Measurements from ENCODE around the gene CTNNA1.
A peak's percentile ranks its signal among the peaks of the same experiment; 100 is the strongest.
"Not testable (repeated sequence)": the region's sequence is repeated elsewhere in the genome, so short reads cannot be mapped to it uniquely, and the experiment has no call there.

The CTNNA1 gene

GRCh38 chr5:138724470-138725146, 28.6 kb upstream of the CTNNA1 start:
- DNase-seq (ENCODE audit: low read depth), result peak; percentile 27

- DNase-seq (ENCODE audit: low read depth), result no peak
These were observed 27.9 kb upstream of the CTNNA1 start for GRCh38 chr5:138725153-138725817.

DNA sequence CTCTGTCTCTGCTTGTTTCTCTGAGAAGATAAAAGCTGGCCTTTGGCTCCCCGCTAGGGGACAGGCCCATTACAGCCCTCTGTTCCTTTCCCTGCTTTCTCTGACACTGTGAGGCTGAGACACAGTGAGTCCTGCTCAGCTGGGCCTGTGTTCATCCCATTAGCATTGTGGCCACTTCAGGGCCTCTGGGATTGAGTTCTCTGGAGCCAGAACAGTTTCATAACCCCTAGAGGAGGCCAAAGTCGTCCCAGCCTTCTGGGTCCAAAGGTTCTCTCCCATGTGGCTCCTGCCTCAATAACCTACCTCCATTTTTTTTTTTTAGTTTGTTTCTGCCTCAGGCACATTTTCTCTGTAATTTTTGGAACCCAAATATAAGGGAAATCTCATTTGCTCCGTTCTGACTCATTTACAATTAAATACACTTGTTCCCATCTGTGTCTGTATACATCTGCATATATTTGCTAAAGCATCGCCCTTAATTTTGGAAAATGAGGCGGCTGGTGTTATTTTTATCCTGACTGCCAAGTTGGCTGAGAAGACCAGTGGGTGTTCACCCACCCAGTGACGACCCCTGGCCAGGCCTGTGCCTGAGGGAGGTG, 27.3 kb upstream of the CTNNA1 start:
- no peak for DNase-seq (ENCODE audit: low read depth)

GRCh38 chr5:138726848-138727247, 26.4 kb upstream of the CTNNA1 start:
- no peak for DNase-seq (ENCODE audit: low read depth)

GRCh38 chr5:138730496-138730895, 22.7 kb upstream of the CTNNA1 start:
- not testable (repeated sequence) for DNase-seq (ENCODE audit: low read depth)

GRCh38 chr5:138732466-138732865, 20.8 kb upstream of the CTNNA1 start:
- no peak for DNase-seq (ENCODE audit: low read depth)

GRCh38 chr5:138732933-138733332, 20.3 kb upstream of the CTNNA1 start:
- no peak for DNase-seq (ENCODE audit: low read depth)

DNA sequence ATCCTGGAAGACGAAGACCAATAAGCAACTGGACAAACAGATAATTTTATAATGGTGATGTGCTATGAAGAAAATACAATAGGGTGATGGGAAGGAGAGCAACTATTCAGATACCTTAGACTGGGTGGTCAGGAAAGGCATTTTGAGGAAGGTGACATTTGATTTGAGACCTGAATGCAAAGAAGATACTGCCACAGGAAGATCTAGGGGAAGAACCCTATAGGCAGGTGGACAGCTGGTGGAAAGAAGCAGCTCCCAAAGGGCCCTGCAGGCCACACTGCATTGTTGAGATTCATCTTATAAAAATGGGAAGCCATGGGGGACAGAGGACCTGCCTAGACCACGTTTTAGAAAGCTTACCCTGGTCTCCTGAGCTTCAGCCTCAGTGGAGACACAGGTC, 19.7 kb upstream of the CTNNA1 start:
- DNase-seq (ENCODE audit: low read depth), result no peak

- DNase-seq (ENCODE audit: low read depth), result no peak
These were observed 16.9 kb upstream of the CTNNA1 start for GRCh38 chr5:138736293-138736692.

DNA sequence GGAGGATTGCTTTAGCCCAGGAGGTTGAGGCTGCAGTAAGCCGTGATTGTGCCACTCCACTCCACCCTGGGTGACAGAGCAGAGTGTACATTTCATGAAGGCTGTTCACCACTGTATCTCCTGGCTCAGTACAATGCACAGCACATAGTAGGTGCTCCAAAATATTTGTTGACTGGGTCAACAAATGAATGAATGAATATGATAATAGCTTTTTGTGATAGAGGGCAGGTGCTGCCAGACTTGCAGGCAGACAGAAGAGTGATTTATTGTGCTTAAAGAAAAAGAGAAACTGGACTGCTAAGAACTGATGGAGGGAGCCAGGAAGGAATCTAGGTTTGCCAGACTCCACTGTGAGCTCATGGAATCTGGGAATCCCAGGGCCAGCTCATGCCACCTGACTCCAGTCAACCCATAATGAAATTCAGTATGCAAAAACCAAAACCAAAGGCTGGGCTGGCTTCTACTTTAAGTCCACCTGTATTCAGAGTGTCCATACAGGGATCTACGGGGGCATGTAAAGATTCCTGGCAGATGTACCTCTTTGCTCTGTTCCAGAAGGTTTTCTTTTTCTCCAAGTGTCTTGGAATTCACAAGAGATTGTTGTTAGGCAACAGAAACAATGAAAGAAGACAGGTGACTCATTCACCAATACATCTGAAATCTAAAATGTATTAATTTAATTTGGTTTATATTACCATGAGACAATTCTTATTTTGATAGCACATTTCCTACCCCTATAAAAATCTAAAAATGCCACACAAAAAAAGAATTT, 15.5 kb upstream of the CTNNA1 start:
- DNase-seq (ENCODE audit: low read depth), result no peak

DNA sequence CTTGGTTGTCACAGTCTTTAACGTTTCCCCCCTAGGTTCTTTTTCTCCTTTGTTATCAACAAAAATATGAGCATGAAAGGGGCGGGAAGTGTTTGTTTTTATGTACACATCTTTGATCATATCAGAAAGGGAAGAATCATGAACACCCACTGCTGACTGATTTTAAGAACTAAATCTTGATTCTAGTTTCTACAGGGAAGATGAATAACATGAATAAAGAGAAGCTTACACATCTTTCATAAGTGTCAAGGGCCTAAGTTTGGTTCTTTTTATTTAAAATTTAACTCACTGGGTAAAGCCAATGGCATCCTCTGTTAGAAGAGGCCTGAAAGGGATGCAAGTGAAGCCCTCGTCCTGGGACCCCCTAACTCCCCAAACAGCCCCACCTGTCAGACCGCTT, 14.8 kb upstream of the CTNNA1 start:
- DNase-seq (ENCODE audit: low read depth), result no peak

DNA sequence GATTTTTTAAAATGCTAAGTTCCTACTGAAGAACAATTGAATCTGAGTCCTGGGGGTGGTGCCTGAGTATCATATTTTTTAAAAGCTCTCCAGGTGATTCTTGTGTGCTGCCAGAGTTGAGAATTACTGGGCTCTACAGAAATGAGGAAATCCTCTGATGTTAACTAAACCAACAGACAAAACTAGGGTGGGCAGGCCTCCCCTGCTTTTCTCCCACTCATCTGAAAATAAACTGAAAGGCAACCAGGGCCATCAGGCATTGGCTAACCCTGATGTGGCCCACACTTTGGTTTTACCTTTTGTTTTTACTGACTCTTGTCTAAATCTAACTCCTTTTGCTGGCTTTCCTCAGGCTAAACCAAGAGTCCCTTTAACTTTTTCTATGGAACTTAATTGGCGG, 13.3 kb upstream of the CTNNA1 start:
- DNase-seq (ENCODE audit: low read depth), result no peak

- DNase-seq (ENCODE audit: low read depth), result no peak
These were observed 9.7 kb upstream of the CTNNA1 start for GRCh38 chr5:138743484-138743883.

DNA sequence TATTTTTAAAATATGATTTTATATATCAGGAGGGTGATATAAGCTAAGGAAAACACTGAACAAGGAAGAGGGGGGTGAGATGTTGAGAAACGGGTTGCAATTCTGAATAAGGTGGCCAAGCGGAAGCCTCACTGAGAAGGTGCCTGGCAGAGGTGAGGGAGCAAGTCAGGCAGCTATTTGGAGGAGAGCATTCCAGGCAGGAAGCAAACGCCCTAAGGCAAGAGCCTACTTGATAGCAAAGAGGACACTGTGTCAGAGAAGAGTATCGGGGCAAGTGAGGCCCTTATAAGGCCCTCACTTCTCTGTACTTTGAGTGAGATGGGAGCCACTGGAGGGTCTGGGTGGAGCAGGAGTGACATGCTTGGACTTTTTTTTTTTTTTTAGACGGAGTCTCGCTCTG, 8.0 kb upstream of the CTNNA1 start:
- no peak for DNase-seq (ENCODE audit: low read depth)

- no peak for DNase-seq (ENCODE audit: low read depth)
These were observed 4.6 kb upstream of the CTNNA1 start for GRCh38 chr5:138748630-138749081.

DNA sequence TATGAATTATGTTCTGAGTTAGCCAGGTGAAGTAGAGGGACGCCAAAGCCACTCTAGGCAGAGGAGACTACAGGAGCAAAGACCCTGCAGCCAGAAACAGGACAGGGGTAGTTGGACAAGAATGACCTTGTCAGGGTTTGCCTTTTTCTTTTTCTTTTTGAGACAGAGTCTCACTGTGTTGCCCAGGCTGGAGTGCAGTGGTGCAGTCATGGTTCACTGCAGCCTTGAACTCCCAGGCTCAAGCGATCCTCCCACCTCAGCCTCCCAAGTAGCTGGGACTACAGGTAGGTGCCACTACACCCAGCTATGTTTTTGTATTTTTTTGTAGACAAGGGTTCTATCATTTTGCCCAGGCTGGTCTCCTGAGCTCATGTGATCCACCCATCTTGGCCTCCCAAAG, 1.9 kb upstream of the CTNNA1 start:
- not testable (repeated sequence) for DNase-seq (ENCODE audit: low read depth)

- no peak for DNase-seq (ENCODE audit: low read depth)
These were observed 779 bp upstream of the CTNNA1 start for GRCh38 chr5:138752341-138752950.

GRCh38 chr5:138753794-138754698, 821 bp downstream of the CTNNA1 start:
- peak; percentile 55 for DNase-seq (ENCODE audit: low read depth)

GRCh38 chr5:138754699-138755057, 1.5 kb downstream of the CTNNA1 start:
- DNase-seq (ENCODE audit: low read depth), result no peak

GRCh38 chr5:138755084-138755748, 2.0 kb downstream of the CTNNA1 start:
- no peak for DNase-seq (ENCODE audit: low read depth)
